ENCODE data around the gene LRRC9. TPM values are rescaled to one million over a fixed set of nuclear protein-coding genes. Genes with fewer than 3 reads are reported as not detected.

The LRRC9 gene
- total and polyA plus RNA-seq, 2 donors (not counting 1 experiment from before 2014, with no cell fraction given): not detected

- no peaks in the 10 kb centered on the region for H3K9me3 Mint-ChIP-seq (ENCODE audit: insufficient read depth)
- TF ChIP-seq CTCF (IDR thresholded peaks at IDR 0.05) (no peak), EZH2 (IDR thresholded peaks at IDR 0.05; ENCODE audit: borderline replicate concordance, insufficient read depth, low read depth, low read length, poor library complexity, severe bottlenecking) (no peak)
- CTCF ChIA-PET: interaction anchor here (1.0 kb wide), 2 partner anchors 20 to 99 kb away, joined by 3 read pairs; no protein-coding TSS in a partner anchor
- Histone ChIP-seq H3K9me3 (ENCODE audit: control extremely low read depth in 1 of 3, control insufficient read depth in 2 of 3, insufficient read depth in 1 of 3, low read length in 2 of 3) (no peaks in the 10 kb centered on the region), H3K4me3 (ENCODE audit: control extremely low read depth in 1 of 5, extremely low read depth in 1 of 5, insufficient read depth in 1 of 5, low read depth in 2 of 5, low read length in 4 of 5) (no peak overlapping the region), H3K27ac (ENCODE audit: low read length in 2 of 2) (no peak overlapping the region), H3K4me2 (replicated peaks; ENCODE audit: low read depth, low read length, poor library complexity, severe bottlenecking) (no peak overlapping the region), H3K4me1 (ENCODE audit: control insufficient read depth in 2 of 2, insufficient read depth in 2 of 2, low read length in 2 of 2) (no peaks in the 10 kb centered on the region), H3K79me2 (ENCODE audit: control insufficient read depth, insufficient read depth, low read length) (no peaks in the 10 kb centered on the region), H3K36me3 (replicated peaks in 1 of 2; ENCODE audit: control extremely low read depth in 1 of 2, control insufficient read depth in 1 of 2, extremely low read depth in 1 of 2, insufficient read depth in 2 of 2, low read length in 1 of 2) (no peaks in the 10 kb centered on the region), H4K20me1 (ENCODE audit: control insufficient read depth, insufficient read depth, low read length, poor library complexity, severe bottlenecking) (no peaks in the 10 kb centered on the region), H3K27me3 (replicated peaks in 1 of 4; ENCODE audit: control extremely low read depth in 1 of 4, control insufficient read depth in 3 of 4, insufficient read depth in 4 of 4, low read length in 3 of 4) (peaks cover 0 to 5% (median 0%) of the 10 kb centered on the region in 4 experiments), H3K9ac (ENCODE audit: low read length) (no peak overlapping the region), H2AFZ (ENCODE audit: insufficient read depth, low read depth, low read length, poor library complexity, severe bottlenecking) (no peak overlapping the region)
- intact Hi-C loops (cut with micrococcal nuclease): no loop called here
- DNase-seq (no peak), ATAC-seq (ENCODE audit: low read depth) (no peak)
- POLR2A ChIA-PET: no interaction called here
- peaks cover 4% of the 10 kb centered on the region for H3K27me3 Mint-ChIP-seq
- no peak overlapping the region for H3K27ac Mint-ChIP-seq
- H3K4me1 Mint-ChIP-seq: no peaks in the 10 kb centered on the region
- no peak overlapping the region for H3K4me3 Mint-ChIP-seq
Measured at GRCh38 chr14:60085085-60085484, 165.1 kb downstream of the LRRC9 start.

DNA sequence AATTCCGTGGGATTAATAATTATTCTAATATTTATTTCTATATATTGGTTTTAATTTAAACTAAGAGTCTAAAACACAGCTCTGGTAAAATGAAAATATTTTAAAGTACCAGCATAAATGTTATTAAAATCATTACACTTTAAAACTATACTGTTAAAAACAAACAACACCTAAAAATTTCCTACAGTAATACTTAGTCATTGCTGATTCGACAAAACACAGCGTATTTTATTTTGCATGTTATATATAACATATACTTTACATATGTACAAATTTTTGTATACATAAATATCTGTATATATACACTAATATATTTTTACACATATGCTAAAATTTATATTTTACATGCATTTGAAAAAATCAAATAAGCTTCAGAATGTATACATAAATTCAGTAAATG, 165.7 kb downstream of the LRRC9 start:
- Histone ChIP-seq H2AFZ (ENCODE audit: insufficient read depth, low read depth, low read length, poor library complexity, severe bottlenecking) (no peak overlapping the region), H3K9ac (ENCODE audit: low read length) (no peak overlapping the region), H3K36me3 (replicated peaks in 1 of 2; ENCODE audit: control extremely low read depth in 1 of 2, control insufficient read depth in 1 of 2, extremely low read depth in 1 of 2, insufficient read depth in 2 of 2, low read length in 1 of 2) (no peaks in the 10 kb centered on the region), H3K4me1 (ENCODE audit: control insufficient read depth in 2 of 2, insufficient read depth in 2 of 2, low read length in 2 of 2) (no peaks in the 10 kb centered on the region), H4K20me1 (ENCODE audit: control insufficient read depth, insufficient read depth, low read length, poor library complexity, severe bottlenecking) (no peaks in the 10 kb centered on the region), H3K4me3 (ENCODE audit: control extremely low read depth in 1 of 5, extremely low read depth in 1 of 5, insufficient read depth in 1 of 5, low read depth in 2 of 5, low read length in 4 of 5) (no peak overlapping the region), H3K4me2 (replicated peaks; ENCODE audit: low read depth, low read length, poor library complexity, severe bottlenecking) (no peak overlapping the region), H3K27me3 (replicated peaks in 1 of 4; ENCODE audit: control extremely low read depth in 1 of 4, control insufficient read depth in 3 of 4, insufficient read depth in 4 of 4, low read length in 3 of 4) (peaks cover 0 to 5% (median 0%) of the 10 kb centered on the region in 4 experiments), H3K27ac (ENCODE audit: low read length in 2 of 2) (no peak overlapping the region), H3K9me3 (ENCODE audit: control extremely low read depth in 1 of 3, control insufficient read depth in 2 of 3, insufficient read depth in 1 of 3, low read length in 2 of 3) (no peaks in the 10 kb centered on the region), H3K79me2 (ENCODE audit: control insufficient read depth, insufficient read depth, low read length) (no peaks in the 10 kb centered on the region)
- no CpG with 5 or more reads among the region's 3 CpGs for WGBS (ENCODE audit: insufficient coverage)
- DNase-seq: no peak
- Mint-ChIP-seq H3K4me1 (peaks cover 3% of the 10 kb centered on the region), H3K9me3 (ENCODE audit: insufficient read depth) (no peaks in the 10 kb centered on the region), H3K27ac (no peak overlapping the region), H3K27me3 (peaks cover 4% of the 10 kb centered on the region), H3K4me3 (no peak overlapping the region)
- ChIA-PET CTCF (interaction anchor here (1.0 to 1.2 kb wide), 2 partner anchors 21 to 98 kb away, joined by 3 read pairs; no protein-coding TSS in a partner anchor), POLR2A (no interaction called here)
- no peak for ATAC-seq (ENCODE audit: low read depth)
- intact Hi-C loops (cut with micrococcal nuclease): no loop called here
- TF ChIP-seq EZH2 (IDR thresholded peaks at IDR 0.05; ENCODE audit: borderline replicate concordance, insufficient read depth, low read depth, low read length, poor library complexity, severe bottlenecking) (no peak), CTCF (IDR thresholded peaks at IDR 0.05) (no peak)

Measured in B cell (primary cell).